ENCODE data around the gene UBL4A.
"Not testable (repeated sequence)": the region's sequence is repeated elsewhere in the genome, so short reads cannot be mapped to it uniquely, and the experiment has no call there.

The UBL4A gene

GRCh38 chrX:154502098-154502497 is 15.7 kb upstream of the UBL4A start:
- H4K8ac ChIP-seq (ENCODE audit: low read depth, low read length) = no peak overlapping the region
- no peak overlapping the region for H3K4me2 ChIP-seq (ENCODE audit: insufficient read depth, low read length, poor library complexity, severe bottlenecking)
- H3K23ac ChIP-seq (ENCODE audit: low read depth, low read length, poor library complexity) = no peak overlapping the region
- H3K4me3 ChIP-seq (ENCODE audit: low read length in 2 of 2) = no peak overlapping the region
- no peak overlapping the region for H2AFZ ChIP-seq (ENCODE audit: low read length)
- WGBS, 2 donors (ENCODE audit: extremely low coverage in 2 of 2, insufficient read length in 2 of 2, insufficient replicate concordance in 1 of 2) = no CpG with 5 or more reads among the region's 8 CpGs
- no peak overlapping the region for H3K9ac ChIP-seq (ENCODE audit: low read depth, low read length, poor library complexity)
- no peak overlapping the region for H2BK120ac ChIP-seq (ENCODE audit: low read depth, low read length)
- H3K9me3 ChIP-seq (replicated peaks in 1 of 2; ENCODE audit: control insufficient read depth in 2 of 2, insufficient read depth in 1 of 2, low read depth in 1 of 2, low read length in 2 of 2) = no peaks in the 10 kb centered on the region
- H2BK5ac ChIP-seq (ENCODE audit: low read length) = no peak overlapping the region
- no peak for DNase-seq (ENCODE audit: low spot score)
- H3K4me1 ChIP-seq (ENCODE audit: control insufficient read depth in 2 of 2, insufficient read depth in 1 of 2, low read depth in 1 of 2, low read length in 2 of 2) = peaks cover 0 to 3% of the 10 kb centered on the region in 2 donors
- H2BK15ac ChIP-seq (ENCODE audit: low read length) = no peak overlapping the region
- H2AK5ac ChIP-seq (ENCODE audit: low read depth, low read length) = no peak overlapping the region
- no peak overlapping the region for H3K18ac ChIP-seq (ENCODE audit: low read length)
- H3K36me3 ChIP-seq (replicated peaks in 1 of 2; ENCODE audit: control insufficient read depth in 2 of 2, insufficient read depth in 2 of 2, low read length in 2 of 2) = peaks cover 0 to 7% of the 10 kb centered on the region in 2 donors
- H3K14ac ChIP-seq (ENCODE audit: low read length) = no peak overlapping the region
- no peak overlapping the region for H4K91ac ChIP-seq (ENCODE audit: low read depth, low read length, poor library complexity)
- no peaks in the 10 kb centered on the region for H3K27me3 ChIP-seq (ENCODE audit: control insufficient read depth in 3 of 3, insufficient read depth in 3 of 3, low read depth in 1 of 3, low read length in 3 of 3)
- H3K4ac ChIP-seq (ENCODE audit: low read length) = no peak overlapping the region
- no peak overlapping the region for H3K27ac ChIP-seq (replicated peaks; ENCODE audit: low read length)
- H3K79me1 ChIP-seq (ENCODE audit: low read depth, low read length) = no peaks in the 10 kb centered on the region
- H2BK12ac ChIP-seq (ENCODE audit: low read length) = no peak overlapping the region

GRCh38 chrX:154501423-154501822 is 15.0 kb upstream of the UBL4A start:
- not testable (repeated sequence) for H3K4me1 ChIP-seq (ENCODE audit: control insufficient read depth in 2 of 2, insufficient read depth in 1 of 2, low read depth in 1 of 2, low read length in 2 of 2); H3K9me3 ChIP-seq (replicated peaks in 1 of 2; ENCODE audit: control insufficient read depth in 2 of 2, insufficient read depth in 1 of 2, low read depth in 1 of 2, low read length in 2 of 2); DNase-seq (ENCODE audit: low spot score); H3K9ac ChIP-seq (ENCODE audit: low read depth, low read length, poor library complexity); H4K8ac ChIP-seq (ENCODE audit: low read depth, low read length); H3K27me3 ChIP-seq (ENCODE audit: control insufficient read depth in 3 of 3, insufficient read depth in 3 of 3, low read depth in 1 of 3, low read length in 3 of 3); H2AFZ ChIP-seq (ENCODE audit: low read length); H3K4me2 ChIP-seq (ENCODE audit: insufficient read depth, low read length, poor library complexity, severe bottlenecking); H3K18ac ChIP-seq (ENCODE audit: low read length); H3K4ac ChIP-seq (ENCODE audit: low read length); H3K4me3 ChIP-seq (ENCODE audit: low read length in 2 of 2); H3K27ac ChIP-seq (replicated peaks; ENCODE audit: low read length); H2BK12ac ChIP-seq (ENCODE audit: low read length); H2BK5ac ChIP-seq (ENCODE audit: low read length); H2BK120ac ChIP-seq (ENCODE audit: low read depth, low read length); H3K14ac ChIP-seq (ENCODE audit: low read length); H3K36me3 ChIP-seq (replicated peaks in 1 of 2; ENCODE audit: control insufficient read depth in 2 of 2, insufficient read depth in 2 of 2, low read length in 2 of 2); H3K23ac ChIP-seq (ENCODE audit: low read depth, low read length, poor library complexity); H3K79me1 ChIP-seq (ENCODE audit: low read depth, low read length); H2AK5ac ChIP-seq (ENCODE audit: low read depth, low read length); H4K91ac ChIP-seq (ENCODE audit: low read depth, low read length, poor library complexity); H2BK15ac ChIP-seq (ENCODE audit: low read length)
- WGBS, 2 donors (ENCODE audit: extremely low coverage in 2 of 2, insufficient read length in 2 of 2, insufficient replicate concordance in 1 of 2) = no CpG with 5 or more reads among the region's 7 CpGs

GRCh38 chrX:154496591-154497137 is 10.2 kb upstream of the UBL4A start:
- not testable (repeated sequence) for H3K4me1 ChIP-seq (ENCODE audit: control insufficient read depth in 2 of 2, insufficient read depth in 1 of 2, low read depth in 1 of 2, low read length in 2 of 2); H2BK15ac ChIP-seq (ENCODE audit: low read length); H3K4me2 ChIP-seq (ENCODE audit: insufficient read depth, low read length, poor library complexity, severe bottlenecking); H3K27me3 ChIP-seq (ENCODE audit: control insufficient read depth in 3 of 3, insufficient read depth in 3 of 3, low read depth in 1 of 3, low read length in 3 of 3); H2BK5ac ChIP-seq (ENCODE audit: low read length); H3K14ac ChIP-seq (ENCODE audit: low read length); DNase-seq (ENCODE audit: low spot score); H3K9me3 ChIP-seq (replicated peaks in 1 of 2; ENCODE audit: control insufficient read depth in 2 of 2, insufficient read depth in 1 of 2, low read depth in 1 of 2, low read length in 2 of 2); H3K79me1 ChIP-seq (ENCODE audit: low read depth, low read length); H2AK5ac ChIP-seq (ENCODE audit: low read depth, low read length); H3K18ac ChIP-seq (ENCODE audit: low read length); H3K27ac ChIP-seq (replicated peaks; ENCODE audit: low read length); H3K4ac ChIP-seq (ENCODE audit: low read length); H2BK12ac ChIP-seq (ENCODE audit: low read length); H2AFZ ChIP-seq (ENCODE audit: low read length); H4K8ac ChIP-seq (ENCODE audit: low read depth, low read length); H3K9ac ChIP-seq (ENCODE audit: low read depth, low read length, poor library complexity); H4K91ac ChIP-seq (ENCODE audit: low read depth, low read length, poor library complexity); H2BK120ac ChIP-seq (ENCODE audit: low read depth, low read length); H3K23ac ChIP-seq (ENCODE audit: low read depth, low read length, poor library complexity); H3K36me3 ChIP-seq (replicated peaks in 1 of 2; ENCODE audit: control insufficient read depth in 2 of 2, insufficient read depth in 2 of 2, low read length in 2 of 2); H3K4me3 ChIP-seq (ENCODE audit: low read length in 2 of 2)
- no CpG with 5 or more reads among the region's 4 CpGs for WGBS, 2 donors (ENCODE audit: extremely low coverage in 2 of 2, insufficient read length in 2 of 2, insufficient replicate concordance in 1 of 2)

- Histone ChIP-seq H2BK120ac (ENCODE audit: low read depth, low read length) (no peak overlapping the region), H3K27me3 (ENCODE audit: control insufficient read depth in 3 of 3, insufficient read depth in 3 of 3, low read depth in 1 of 3, low read length in 3 of 3) (no peaks in the 10 kb centered on the region), H3K4me1 (ENCODE audit: control insufficient read depth in 2 of 2, insufficient read depth in 1 of 2, low read depth in 1 of 2, low read length in 2 of 2) (no peaks in the 10 kb centered on the region), H2BK15ac (ENCODE audit: low read length) (no peak overlapping the region), H3K9ac (ENCODE audit: low read depth, low read length, poor library complexity) (no peak overlapping the region), H2BK12ac (ENCODE audit: low read length) (no peak overlapping the region), H3K9me3 (replicated peaks in 1 of 2; ENCODE audit: control insufficient read depth in 2 of 2, insufficient read depth in 1 of 2, low read depth in 1 of 2, low read length in 2 of 2) (no peaks in the 10 kb centered on the region), H4K8ac (ENCODE audit: low read depth, low read length) (no peak overlapping the region), H4K91ac (ENCODE audit: low read depth, low read length, poor library complexity) (no peak overlapping the region), H3K4me3 (ENCODE audit: low read length in 2 of 2) (no peak overlapping the region), H3K23ac (ENCODE audit: low read depth, low read length, poor library complexity) (no peak overlapping the region), H3K4me2 (ENCODE audit: insufficient read depth, low read length, poor library complexity, severe bottlenecking) (no peak overlapping the region), H3K79me1 (ENCODE audit: low read depth, low read length) (no peaks in the 10 kb centered on the region), H2AFZ (ENCODE audit: low read length) (no peak overlapping the region), H3K18ac (ENCODE audit: low read length) (no peak overlapping the region), H3K14ac (ENCODE audit: low read length) (no peak overlapping the region), H3K4ac (ENCODE audit: low read length) (no peak overlapping the region), H2AK5ac (ENCODE audit: low read depth, low read length) (no peak overlapping the region), H2BK5ac (ENCODE audit: low read length) (no peak overlapping the region), H3K27ac (replicated peaks; ENCODE audit: low read length) (no peak overlapping the region), H3K36me3 (replicated peaks in 1 of 2; ENCODE audit: control insufficient read depth in 2 of 2, insufficient read depth in 2 of 2, low read length in 2 of 2) (no peaks in the 10 kb centered on the region)
- WGBS, 2 donors (ENCODE audit: extremely low coverage in 2 of 2, insufficient read length in 2 of 2, insufficient replicate concordance in 1 of 2) = no CpG with 5 or more reads among the region's 6 CpGs
- DNase-seq (ENCODE audit: low spot score) = no peak
Observed at GRCh38 chrX:154495472-154495922, 9.1 kb upstream of the UBL4A start.
